ENCODE measurements around the gene ARL5A. TPM values are rescaled to one million over a fixed set of nuclear protein-coding genes. Genes with fewer than 3 reads are reported as not detected.

ARL5A gene
- total RNA-seq, 1 experiment from 2014 or later, result 55.0 TPM

DNA sequence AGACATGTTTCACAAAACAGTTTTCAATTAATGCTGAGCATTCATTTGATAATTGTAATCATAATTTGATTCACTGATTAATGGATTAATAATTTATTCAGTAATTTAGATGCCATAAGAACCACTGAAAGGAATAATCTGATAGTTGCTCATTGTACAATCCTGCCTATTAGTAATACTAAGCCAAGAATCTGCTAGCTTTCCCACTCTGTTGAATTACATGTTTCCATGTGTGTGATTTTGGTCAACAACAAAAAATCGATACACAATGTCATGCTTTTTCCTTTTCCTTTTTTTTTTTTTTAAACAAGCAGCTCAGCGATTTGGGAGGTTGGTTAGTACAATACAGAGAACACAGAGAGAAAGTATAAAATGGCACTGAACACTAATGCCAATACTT, 25.9 kb downstream of the ARL5A start:
- BruUV-seq (replicated peaks), result TSS peak; percentile 14
- Histone ChIP-seq H3K27me3 (replicated peaks; ENCODE audit: insufficient read depth, low read depth, low read length, poor library complexity) (no peaks in the 10 kb centered on the region), H3K4me3 (ENCODE audit: low read depth, low read length, poor library complexity, severe bottlenecking) (no peak overlapping the region), H3K9me3 (ENCODE audit: low read depth, low read length, poor library complexity, severe bottlenecking) (no peaks in the 10 kb centered on the region), H3K27ac (ENCODE audit: low read depth, low read length, poor library complexity, severe bottlenecking) (no peak overlapping the region), H3K4me1 (ENCODE audit: insufficient read depth, low read length, poor library complexity, severe bottlenecking) (no peaks in the 10 kb centered on the region), H3K36me3 (ENCODE audit: insufficient read depth, low read length, poor library complexity, severe bottlenecking) (peaks cover 27% of the 10 kb centered on the region)
- CTCF ChIA-PET, result no interaction called here
- intact Hi-C loops (cut with micrococcal nuclease; ENCODE audit: unreplicated experiment), result no loop called here
- no peak for DNase-seq (ENCODE audit: low spot score)
- POLR2A ChIA-PET (ENCODE audit: low non-redundant PET), result no interaction called here
- TF ChIP-seq, protein P1, sequence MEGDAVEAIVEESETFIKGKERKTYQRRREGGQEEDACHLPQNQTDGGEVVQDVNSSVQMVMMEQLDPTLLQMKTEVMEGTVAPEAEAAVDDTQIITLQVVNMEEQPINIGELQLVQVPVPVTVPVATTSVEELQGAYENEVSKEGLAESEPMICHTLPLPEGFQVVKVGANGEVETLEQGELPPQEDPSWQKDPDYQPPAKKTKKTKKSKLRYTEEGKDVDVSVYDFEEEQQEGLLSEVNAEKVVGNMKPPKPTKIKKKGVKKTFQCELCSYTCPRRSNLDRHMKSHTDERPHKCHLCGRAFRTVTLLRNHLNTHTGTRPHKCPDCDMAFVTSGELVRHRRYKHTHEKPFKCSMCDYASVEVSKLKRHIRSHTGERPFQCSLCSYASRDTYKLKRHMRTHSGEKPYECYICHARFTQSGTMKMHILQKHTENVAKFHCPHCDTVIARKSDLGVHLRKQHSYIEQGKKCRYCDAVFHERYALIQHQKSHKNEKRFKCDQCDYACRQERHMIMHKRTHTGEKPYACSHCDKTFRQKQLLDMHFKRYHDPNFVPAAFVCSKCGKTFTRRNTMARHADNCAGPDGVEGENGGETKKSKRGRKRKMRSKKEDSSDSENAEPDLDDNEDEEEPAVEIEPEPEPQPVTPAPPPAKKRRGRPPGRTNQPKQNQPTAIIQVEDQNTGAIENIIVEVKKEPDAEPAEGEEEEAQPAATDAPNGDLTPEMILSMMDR (conservative IDR thresholded peaks at IDR 0.05; ENCODE audit: low read depth, low read length), result no peak
- no peak for TF ChIP-seq EZH2 (IDR thresholded peaks at IDR 0.05; ENCODE audit: borderline replicate concordance, low read depth, low read length, poor library complexity, severe bottlenecking)

DNA sequence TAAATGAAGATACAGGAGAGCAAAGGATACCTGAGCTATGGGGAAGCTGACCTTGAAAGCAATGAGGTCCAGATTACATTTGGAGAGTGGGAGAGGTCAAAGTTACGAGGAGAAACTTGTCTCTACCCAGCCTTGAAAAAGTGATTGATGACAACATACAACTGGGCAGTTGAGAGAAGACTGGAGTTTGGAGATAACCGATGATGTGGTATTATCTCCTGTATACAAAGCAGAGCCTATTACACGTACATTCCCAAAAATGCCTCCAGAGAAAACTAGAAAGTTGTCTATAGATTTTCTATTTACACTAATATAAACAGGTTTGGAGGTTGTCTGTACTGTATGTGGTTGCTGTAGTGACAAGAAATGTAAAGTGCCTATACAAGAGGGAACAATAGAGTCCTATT, 28.3 kb downstream of the ARL5A start:
- H3K36me3 ChIP-seq (ENCODE audit: insufficient read depth, low read length, poor library complexity, severe bottlenecking), result peaks cover 15% of the 10 kb centered on the region
- ChIA-PET POLR2A (ENCODE audit: low non-redundant PET) (no interaction called here), CTCF (no interaction called here)
- no peaks in the 10 kb centered on the region for H3K27me3 ChIP-seq (replicated peaks; ENCODE audit: insufficient read depth, low read depth, low read length, poor library complexity)
- no peak for TF ChIP-seq EZH2 (IDR thresholded peaks at IDR 0.05; ENCODE audit: borderline replicate concordance, low read depth, low read length, poor library complexity, severe bottlenecking)
- TF ChIP-seq, protein P1 (conservative IDR thresholded peaks at IDR 0.05; ENCODE audit: low read depth, low read length), result no peak
- no peak for DNase-seq (ENCODE audit: low spot score)
- H3K4me3 ChIP-seq (ENCODE audit: low read depth, low read length, poor library complexity, severe bottlenecking), result no peak overlapping the region
- no peaks in the 10 kb centered on the region for H3K4me1 ChIP-seq (ENCODE audit: insufficient read depth, low read length, poor library complexity, severe bottlenecking)
- intact Hi-C loops (cut with micrococcal nuclease; ENCODE audit: unreplicated experiment), result no loop called here
- H3K9me3 ChIP-seq (ENCODE audit: low read depth, low read length, poor library complexity, severe bottlenecking), result no peaks in the 10 kb centered on the region
- H3K27ac ChIP-seq (ENCODE audit: low read depth, low read length, poor library complexity, severe bottlenecking), result no peak overlapping the region
- BruUV-seq (replicated peaks), result no TSS peak

DNA sequence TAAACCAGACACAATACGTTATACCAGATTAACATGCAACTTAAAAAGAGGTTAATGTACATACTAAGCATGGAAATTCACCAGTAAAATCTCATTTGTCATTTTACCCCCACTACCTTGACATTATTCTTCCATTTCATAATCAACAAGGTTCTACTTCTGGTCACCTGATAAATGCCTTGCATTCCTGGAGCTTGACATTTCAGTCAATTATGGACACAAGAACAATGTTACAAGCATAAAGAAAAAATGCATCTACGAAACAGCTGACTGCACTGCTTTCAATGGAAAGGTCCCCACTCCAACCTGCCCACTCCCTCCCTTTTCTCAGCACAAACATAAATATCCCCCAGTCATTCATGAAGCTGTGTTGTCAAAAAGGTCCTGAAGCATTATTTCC, 31.4 kb downstream of the ARL5A start:
- no TSS peak for BruUV-seq (replicated peaks)
- intact Hi-C loops (cut with micrococcal nuclease; ENCODE audit: unreplicated experiment), result no loop called here
- Histone ChIP-seq H3K27ac (ENCODE audit: low read depth, low read length, poor library complexity, severe bottlenecking) (no peak overlapping the region), H3K4me1 (ENCODE audit: insufficient read depth, low read length, poor library complexity, severe bottlenecking) (no peaks in the 10 kb centered on the region), H3K27me3 (replicated peaks; ENCODE audit: insufficient read depth, low read depth, low read length, poor library complexity) (no peaks in the 10 kb centered on the region), H3K9me3 (ENCODE audit: low read depth, low read length, poor library complexity, severe bottlenecking) (no peaks in the 10 kb centered on the region), H3K4me3 (ENCODE audit: low read depth, low read length, poor library complexity, severe bottlenecking) (no peak overlapping the region), H3K36me3 (ENCODE audit: insufficient read depth, low read length, poor library complexity, severe bottlenecking) (no peaks in the 10 kb centered on the region)
- ChIA-PET POLR2A (ENCODE audit: low non-redundant PET) (no interaction called here), CTCF (no interaction called here)
- TF ChIP-seq, protein P1 (conservative IDR thresholded peaks at IDR 0.05; ENCODE audit: low read depth, low read length), result no peak
- no peak for TF ChIP-seq EZH2 (IDR thresholded peaks at IDR 0.05; ENCODE audit: borderline replicate concordance, low read depth, low read length, poor library complexity, severe bottlenecking)
- no peak for DNase-seq (ENCODE audit: low spot score)
